Measurements from ENCODE around the gene DCUN1D5. TPM values are rescaled to one million over a fixed set of nuclear protein-coding genes. Genes with fewer than 3 reads are reported as not detected.
A peak's percentile ranks its signal among the peaks of the same experiment; 100 is the strongest.

The DCUN1D5 gene
- total and polyA plus RNA-seq, 5 experiments from 2014 or later: 15.7 to 22.9 (median 20.0) TPM

- Mint-ChIP-seq H3K27me3 (no peaks in the 10 kb centered on the region), H3K4me3 (no peak overlapping the region), H3K9me3 (no peaks in the 10 kb centered on the region), H3K36me3 (peaks cover 0 to 53% (median 12%) of the 10 kb centered on the region in 3 donors), H3K27ac (peak overlapping the region in 1 of 10 donors; percentile 42), H3K4me1 (peaks cover 9 to 32% (median 25%) of the 10 kb centered on the region in 4 donors)
- ATAC-seq (no peak), DNase-seq (no peak)
- POLR2A ChIA-PET: no interaction called here
Observed at GRCh38 chr11:103085758-103086365, 6.1 kb downstream of the DCUN1D5 start.

GRCh38 chr11:103079833-103080232 is 12.1 kb downstream of the DCUN1D5 start:
- Mint-ChIP-seq H3K27ac (no peak overlapping the region), H3K36me3 (peaks cover 0 to 83% (median 50%) of the 10 kb centered on the region in 3 donors), H3K9me3 (no peaks in the 10 kb centered on the region), H3K4me3 (no peak overlapping the region), H3K27me3 (no peaks in the 10 kb centered on the region), H3K4me1 (peaks cover 0 to 5% (median 3%) of the 10 kb centered on the region in 4 donors)
- POLR2A ChIA-PET: no interaction called here
- DNase-seq: no peak
- no peak for ATAC-seq

GRCh38 chr11:103078710-103079109 is 13.2 kb downstream of the DCUN1D5 start:
- ATAC-seq (no peak), DNase-seq (no peak)
- H3K4me1 Mint-ChIP-seq: peaks cover 0 to 5% (median 3%) of the 10 kb centered on the region in 4 donors
- POLR2A ChIA-PET: no interaction called here
- no peaks in the 10 kb centered on the region for H3K9me3 Mint-ChIP-seq
- no peaks in the 10 kb centered on the region for H3K27me3 Mint-ChIP-seq
- no peak overlapping the region for H3K4me3 Mint-ChIP-seq
- peak overlapping the region in 1 of 10 donors; percentile 60 for H3K27ac Mint-ChIP-seq
- peaks cover 0 to 88% (median 56%) of the 10 kb centered on the region in 3 donors for H3K36me3 Mint-ChIP-seq

- no peaks in the 10 kb centered on the region for H3K9me3 Mint-ChIP-seq
- H3K27ac Mint-ChIP-seq: no peak overlapping the region
- no peaks in the 10 kb centered on the region for H3K27me3 Mint-ChIP-seq
- no peak overlapping the region for H3K4me3 Mint-ChIP-seq
- no peak for ATAC-seq
- peaks cover 0 to 8% (median 5%) of the 10 kb centered on the region in 4 donors for H3K4me1 Mint-ChIP-seq
- no peak for DNase-seq
- H3K36me3 Mint-ChIP-seq: peaks cover 0 to 89% (median 58%) of the 10 kb centered on the region in 3 donors
- POLR2A ChIA-PET: no interaction called here
Observed at GRCh38 chr11:103077554-103077953, 14.4 kb downstream of the DCUN1D5 start.

GRCh38 chr11:103076361-103076760 is 15.6 kb downstream of the DCUN1D5 start:
- no peak overlapping the region for H3K4me3 Mint-ChIP-seq
- no peak overlapping the region for H3K27ac Mint-ChIP-seq
- POLR2A ChIA-PET: interaction anchor here (0.6 kb wide), 1 partner anchor 10 kb away, joined by 3 read pairs; no protein-coding TSS in a partner anchor
- no peak for ATAC-seq
- H3K27me3 Mint-ChIP-seq: no peaks in the 10 kb centered on the region
- no peak for DNase-seq
- peaks cover 0 to 12% (median 5%) of the 10 kb centered on the region in 4 donors for H3K4me1 Mint-ChIP-seq
- peaks cover 0 to 85% (median 57%) of the 10 kb centered on the region in 3 donors for H3K36me3 Mint-ChIP-seq
- no peaks in the 10 kb centered on the region for H3K9me3 Mint-ChIP-seq

GRCh38 chr11:103071008-103071407 is 21.0 kb downstream of the DCUN1D5 start:
- DNase-seq (no peak), ATAC-seq (no peak)
- Mint-ChIP-seq H3K27me3 (no peaks in the 10 kb centered on the region), H3K27ac (peak overlapping the region in 5 of 10 donors; percentile 1 to 80 (median 24)), H3K4me1 (peaks cover 16 to 42% (median 37%) of the 10 kb centered on the region in 4 donors), H3K9me3 (no peaks in the 10 kb centered on the region), H3K4me3 (peak overlapping the region in 2 of 10 donors; percentile 2 to 33), H3K36me3 (peaks cover 5 to 78% (median 32%) of the 10 kb centered on the region in 3 donors)
- POLR2A ChIA-PET: no interaction called here

GRCh38 chr11:103070142-103070541 is 21.8 kb downstream of the DCUN1D5 start:
- no peak for DNase-seq
- Mint-ChIP-seq H3K9me3 (no peaks in the 10 kb centered on the region), H3K27me3 (no peaks in the 10 kb centered on the region), H3K36me3 (peaks cover 5 to 78% (median 28%) of the 10 kb centered on the region in 3 donors), H3K4me1 (peaks cover 16 to 42% (median 37%) of the 10 kb centered on the region in 4 donors), H3K27ac (peak overlapping the region in 3 of 10 donors; percentile 35 to 80 (median 59)), H3K4me3 (peak overlapping the region in 4 of 10 donors; percentile 15 to 31 (median 25))
- POLR2A ChIA-PET: no interaction called here
- ATAC-seq: peak in 1 of 2 donors; percentile 17

GRCh38 chr11:103069367-103069766 is 22.6 kb downstream of the DCUN1D5 start:
- ATAC-seq (no peak), DNase-seq (no peak)
- POLR2A ChIA-PET: no interaction called here
- no peaks in the 10 kb centered on the region for H3K27me3 Mint-ChIP-seq
- peaks cover 16 to 42% (median 36%) of the 10 kb centered on the region in 4 donors for H3K4me1 Mint-ChIP-seq
- H3K4me3 Mint-ChIP-seq: peak overlapping the region in 1 of 10 donors; percentile 21
- peaks cover 5 to 77% (median 22%) of the 10 kb centered on the region in 3 donors for H3K36me3 Mint-ChIP-seq
- no peaks in the 10 kb centered on the region for H3K9me3 Mint-ChIP-seq
- H3K27ac Mint-ChIP-seq: peak overlapping the region in 4 of 10 donors; percentile 53 to 80 (median 65)

- Mint-ChIP-seq H3K4me1 (peaks cover 14 to 38% (median 31%) of the 10 kb centered on the region in 4 donors), H3K27me3 (no peaks in the 10 kb centered on the region), H3K36me3 (peaks cover 5 to 75% (median 16%) of the 10 kb centered on the region in 3 donors), H3K27ac (no peak overlapping the region), H3K9me3 (no peaks in the 10 kb centered on the region), H3K4me3 (no peak overlapping the region)
- DNase-seq (no peak), ATAC-seq (no peak)
- POLR2A ChIA-PET: no interaction called here
Observed at GRCh38 chr11:103067118-103067517, 24.8 kb downstream of the DCUN1D5 start.

- H3K4me3 Mint-ChIP-seq: no peak overlapping the region
- no peak overlapping the region for H3K27ac Mint-ChIP-seq
- peaks cover 0 to 70% (median 24%) of the 10 kb centered on the region in 3 donors for H3K36me3 Mint-ChIP-seq
- H3K27me3 Mint-ChIP-seq: no peaks in the 10 kb centered on the region
- peaks cover 0 to 1% (median 0%) of the 10 kb centered on the region in 4 donors for H3K4me1 Mint-ChIP-seq
- DNase-seq (no peak), ATAC-seq (no peak)
- POLR2A ChIA-PET: no interaction called here
- H3K9me3 Mint-ChIP-seq: no peaks in the 10 kb centered on the region
Observed at GRCh38 chr11:103061656-103062055, 30.3 kb downstream of the DCUN1D5 start.

- no peak overlapping the region for H3K27ac Mint-ChIP-seq
- DNase-seq (peak in 3 of 10 donors; percentile 10 to 22 (median 11)), ATAC-seq (no peak)
- no peaks in the 10 kb centered on the region for H3K27me3 Mint-ChIP-seq
- H3K9me3 Mint-ChIP-seq: peaks cover 0 to 6% (median 0%) of the 10 kb centered on the region in 9 donors
- POLR2A ChIA-PET: no interaction called here
- H3K4me1 Mint-ChIP-seq: peaks cover 0 to 2% (median 0%) of the 10 kb centered on the region in 4 donors
- no peak overlapping the region for H3K4me3 Mint-ChIP-seq
- H3K36me3 Mint-ChIP-seq: peaks cover 0 to 19% (median 2%) of the 10 kb centered on the region in 3 donors
Observed at GRCh38 chr11:103055221-103055890, 36.6 kb downstream of the DCUN1D5 start.

- no peak overlapping the region for H3K4me3 Mint-ChIP-seq
- H3K27me3 Mint-ChIP-seq: no peaks in the 10 kb centered on the region
- peaks cover 0 to 2% (median 0%) of the 10 kb centered on the region in 4 donors for H3K4me1 Mint-ChIP-seq
- ATAC-seq: no peak
- no peak overlapping the region for H3K27ac Mint-ChIP-seq
- POLR2A ChIA-PET: no interaction called here
- DNase-seq: no peak
- peaks cover 0 to 6% (median 0%) of the 10 kb centered on the region in 9 donors for H3K9me3 Mint-ChIP-seq
- peaks cover 0 to 14% (median 0%) of the 10 kb centered on the region in 3 donors for H3K36me3 Mint-ChIP-seq
Observed at GRCh38 chr11:103053997-103054396, 38.0 kb downstream of the DCUN1D5 start.

GRCh38 chr11:103051981-103052380 is 40.0 kb downstream of the DCUN1D5 start:
- H3K4me3 Mint-ChIP-seq: no peak overlapping the region
- H3K9me3 Mint-ChIP-seq: peaks cover 0 to 6% (median 0%) of the 10 kb centered on the region in 9 donors
- H3K27me3 Mint-ChIP-seq: peaks cover 0 to 6% (median 0%) of the 10 kb centered on the region in 5 donors
- POLR2A ChIA-PET: no interaction called here
- H3K27ac Mint-ChIP-seq: no peak overlapping the region
- DNase-seq (no peak), ATAC-seq (no peak)
- peaks cover 0 to 3% (median 0%) of the 10 kb centered on the region in 3 donors for H3K36me3 Mint-ChIP-seq
- H3K4me1 Mint-ChIP-seq: peaks cover 0 to 2% (median 0%) of the 10 kb centered on the region in 4 donors

Data from naive thymus-derived CD8-positive, alpha-beta T cell (primary cell).